Glomerular endothelial cell (primary cell): ENCODE results near the gene ZNF780B. TPM values are rescaled to one million over a fixed set of nuclear protein-coding genes. Genes with fewer than 3 reads are reported as not detected.

Source experiments
- DNase-seq: peaks from one replicate; pipeline ENCODE4 v3.0.0-alpha.2; 2011; ENCODE audit warnings: low read depth, low spot score; ENCODE audit errors: extremely low read depth
- total RNA-seq: library from RNA; depleted of rRNA; stranded (reverse); fragments of >200 nt; gene quantifications from 2 replicates; pipeline ENCODE4 v1.2.3, GENCODE V29; 2015

ZNF780B gene
- total RNA-seq = 7.7 and 11.3 TPM in 2 replicates

- DNase-seq = no peak
Measured at GRCh38 chr19:40055832-40056504, at the start of gene ZNF780B. ZNF780B (minus strand) TSS chr19:40056231; CDS start chr19:40050332, 5,899 bp downstream.

GRCh38 chr19:40104754-40105153 lies 48.7 kb upstream of the ZNF780B start:
- DNase-seq = no peak

GRCh38 chr19:40103600-40103999 lies 47.6 kb upstream of the ZNF780B start:
- no peak for DNase-seq

- no peak for DNase-seq
Measured at GRCh38 chr19:40101813-40102212, 45.8 kb upstream of the ZNF780B start.

- DNase-seq = no peak
Measured at GRCh38 chr19:40093416-40093815, 37.4 kb upstream of the ZNF780B start.

- no peak for DNase-seq
Measured at GRCh38 chr19:40091205-40092129, 35.4 kb upstream of the ZNF780B start.

- no peak for DNase-seq
Measured at GRCh38 chr19:40090241-40091204, 34.5 kb upstream of the ZNF780B start, which contains the start of gene ZNF780A. ZNF780A (minus strand) TSS chr19:40090943; CDS start chr19:40084753, 6,190 bp downstream.

- DNase-seq = no peak
Measured at GRCh38 chr19:40089462-40089861, 33.4 kb upstream of the ZNF780B start.

- DNase-seq = no peak
Measured at GRCh38 chr19:40088299-40089047, 32.4 kb upstream of the ZNF780B start.

GRCh38 chr19:40084948-40085347 lies 28.9 kb upstream of the ZNF780B start:
- no peak for DNase-seq

GRCh38 chr19:40081411-40081810 lies 25.4 kb upstream of the ZNF780B start:
- DNase-seq = no peak

GRCh38 chr19:40080289-40080688 lies 24.3 kb upstream of the ZNF780B start:
- no peak for DNase-seq

GRCh38 chr19:40078377-40078776 lies 22.3 kb upstream of the ZNF780B start:
- DNase-seq = no peak

GRCh38 chr19:40070058-40070457 lies 14.0 kb upstream of the ZNF780B start:
- no peak for DNase-seq

GRCh38 chr19:40059624-40060023 lies 3.6 kb upstream of the ZNF780B start:
- DNase-seq = no peak

GRCh38 chr19:40057166-40057565 lies 1.1 kb upstream of the ZNF780B start:
- DNase-seq = no peak

- no peak for DNase-seq
Measured at GRCh38 chr19:40056505-40056904, 474 bp upstream of the ZNF780B start.

GRCh38 chr19:40055049-40055448 lies 982 bp downstream of the ZNF780B start:
- DNase-seq = no peak

- no peak for DNase-seq
Measured at GRCh38 chr19:40054632-40055031, 1.4 kb downstream of the ZNF780B start.

GRCh38 chr19:40053491-40053890 lies 2.5 kb downstream of the ZNF780B start:
- no peak for DNase-seq
